HCT116 (cell line): ENCODE results near the gene TRRAP.

Experiments
- ATF3 ChIP-seq: IDR thresholded peaks from 2 replicates; pipeline ENCODE4 v1.6.1; 2012
- CTCF ChIP-seq, 3 experiments: fragments of 200-600 bp in 1 of 3; sonication (generic) in 1 of 3; IDR thresholded peaks in 2 of 3; conservative IDR thresholded peaks in 1 of 3; 2 replicates each; pipeline ENCODE4 v1.5.1; 2012 to 2017; ENCODE audit warnings: low read depth in 2 of 3, low read length in 2 of 3, antibody characterized with exemption in 1 of 3, borderline replicate concordance in 1 of 3, control low read depth in 1 of 3, mild to moderate bottlenecking in 1 of 3, mixed read lengths in 1 of 3, mixed run types in 1 of 3, moderate library complexity in 1 of 3; ENCODE audit not compliant: insufficient read depth in 1 of 3
- EGR1 ChIP-seq: IDR thresholded peaks from 2 replicates; pipeline ENCODE4 v1.6.1; 2012; ENCODE audit warnings: low read depth
- EZH2 ChIP-seq: fragments of 200-600 bp; sonication (generic); IDR thresholded peaks from 2 replicates; pipeline ENCODE4 v1.6.1; 2017; ENCODE audit warnings: antibody characterized with exemption, mixed run types
- EZH2phosphoT487 ChIP-seq: fragments of 200-600 bp; IDR thresholded peaks from 2 replicates; pipeline ENCODE4 v1.6.1; 2018; ENCODE audit warnings: antibody characterized with exemption, borderline replicate concordance
- JUND ChIP-seq: IDR thresholded peaks from 2 replicates; pipeline ENCODE4 v1.6.1; 2012
- POLR2A ChIP-seq: IDR thresholded peaks from 2 replicates; pipeline ENCODE4 v1.7.0; 2011; ENCODE audit warnings: borderline replicate concordance; ENCODE audit not compliant: insufficient read depth, insufficient read length; ENCODE audit errors: extremely low read depth
- POLR2AphosphoS5 ChIP-seq: IDR thresholded peaks from 2 replicates; pipeline ENCODE4 v1.6.1; 2011; ENCODE audit warnings: mild to moderate bottlenecking, low read depth, low read length, moderate library complexity
- SP1 ChIP-seq: IDR thresholded peaks from 2 replicates; pipeline ENCODE4 v1.6.1; 2012; ENCODE audit warnings: low read depth
- YY1 ChIP-seq: IDR thresholded peaks from 2 replicates; pipeline ENCODE4 v1.6.1; 2011; ENCODE audit warnings: low read length, low read depth, moderate library complexity, mild to moderate bottlenecking; ENCODE audit not compliant: insufficient replicate concordance; ENCODE audit errors: extremely low read depth
- ZFX ChIP-seq: fragments of 450-650 bp; IDR thresholded peaks from 2 replicates; pipeline ENCODE4 v1.6.1; 2017
- ZNF274 ChIP-seq: fragments of 200-500 bp; sonication (Bioruptor generic); IDR thresholded peaks from 2 replicates; pipeline ENCODE4 v1.6.1; 2014; ENCODE audit warnings: mild to moderate bottlenecking, low read depth, low read length, inconsistent platforms

GRCh38 chr7:98996150-98996552 lies 117.8 kb downstream of the TRRAP start:
- no peak for TF ChIP-seq POLR2A
- TF ChIP-seq CTCF (IDR thresholded peaks at IDR 0.05 in 2 of 3, conservative IDR thresholded peaks at IDR 0.05 in 1 of 3; ENCODE audit: borderline replicate concordance in 1 of 3, insufficient read depth in 1 of 3, low read depth in 2 of 3, low read length in 2 of 3), result no peak
- no peak for TF ChIP-seq EGR1
- TF ChIP-seq SP1, result no peak
- no peak for TF ChIP-seq EZH2phosphoT487
- no peak for TF ChIP-seq EZH2
- no peak for TF ChIP-seq ATF3
- TF ChIP-seq POLR2AphosphoS5, result no peak
- TF ChIP-seq ZFX, result no peak
- TF ChIP-seq YY1, result no peak
- TF ChIP-seq JUND, result no peak
- TF ChIP-seq ZNF274, result no peak
